ENCODE measurements around the gene EXOC7.
"Not testable (repeated sequence)": the region's sequence is repeated elsewhere in the genome, so short reads cannot be mapped to it uniquely, and the experiment has no call there.

The EXOC7 gene

GRCh38 chr17:76074390-76075363, 28.9 kb downstream of the EXOC7 start, which contains the start of gene GALR2:
GALR2 (plus strand) TSS chr17:76074781; CDS start chr17:76074884, 103 bp downstream.
- DNase-seq, result no peak

GRCh38 chr17:76072148-76072858, 31.3 kb downstream of the EXOC7 start, which contains the start of gene SRP68:
SRP68 (minus strand) TSS chr17:76072517; CDS start chr17:76072491, 26 bp downstream.
- DNase-seq, result peak; percentile 86

GRCh38 chr17:76071531-76072147, 31.9 kb downstream of the EXOC7 start:
- no peak for DNase-seq

- no peak for DNase-seq
These were observed 37.8 kb downstream of the EXOC7 start for GRCh38 chr17:76065775-76066174.

- DNase-seq, result no peak
These were observed 39.6 kb downstream of the EXOC7 start for GRCh38 chr17:76063875-76064546.

GRCh38 chr17:76058264-76058663, 45.3 kb downstream of the EXOC7 start:
- not testable (repeated sequence) for DNase-seq

- DNase-seq, result no peak
These were observed 46.7 kb downstream of the EXOC7 start for GRCh38 chr17:76056882-76057281.

- DNase-seq, result no peak
These were observed 49.5 kb downstream of the EXOC7 start for GRCh38 chr17:76054112-76054476.

- DNase-seq, result no peak
These were observed 50.1 kb downstream of the EXOC7 start for GRCh38 chr17:76053246-76054111.

GRCh38 chr17:76051561-76051960, 52.0 kb downstream of the EXOC7 start:
- DNase-seq, result no peak

- DNase-seq, result no peak
These were observed 52.8 kb downstream of the EXOC7 start for GRCh38 chr17:76050538-76051467.

- no peak for DNase-seq
These were observed 53.6 kb downstream of the EXOC7 start for GRCh38 chr17:76049836-76050537.

- no peak for DNase-seq
These were observed 54.3 kb downstream of the EXOC7 start for GRCh38 chr17:76049239-76049638.

GRCh38 chr17:76048711-76049110, 54.9 kb downstream of the EXOC7 start:
- no peak for DNase-seq

GRCh38 chr17:76048025-76048605, 55.5 kb downstream of the EXOC7 start:
- DNase-seq, result no peak

GRCh38 chr17:76046064-76046463, 57.5 kb downstream of the EXOC7 start:
- no peak for DNase-seq

- DNase-seq, result not testable (repeated sequence)
These were observed 59.0 kb downstream of the EXOC7 start for GRCh38 chr17:76044475-76045007.

GRCh38 chr17:76042868-76043267, 60.7 kb downstream of the EXOC7 start:
- DNase-seq, result not testable (repeated sequence)

- DNase-seq, result no peak
These were observed 63.2 kb downstream of the EXOC7 start for GRCh38 chr17:76040376-76040775.
